ENCODE measurements around the gene EXOC3L1. TPM values are rescaled to one million over a fixed set of nuclear protein-coding genes. Genes with fewer than 3 reads are reported as not detected.

EXOC3L1 gene
- total and polyA plus RNA-seq, 2 of the 4 experiments (the other 2 are of a cell fraction) = not detected

- Histone ChIP-seq H2BK20ac (ENCODE audit: low read depth, low read length) (no peak overlapping the region), H3K9ac (ENCODE audit: low read depth, low read length) (no peak overlapping the region), H3K27me3 (ENCODE audit: control insufficient read depth, insufficient read depth, low read length) (no peaks in the 10 kb centered on the region), H2AK9ac (replicated peaks; ENCODE audit: low read depth, low read length, poor library complexity) (no peak overlapping the region), H3K14ac (replicated peaks; ENCODE audit: low read depth, low read length) (no peak overlapping the region), H4K5ac (ENCODE audit: low read depth, low read length) (no peak overlapping the region), H3K18ac (ENCODE audit: low read depth, low read length) (no peak overlapping the region), H3K23ac (ENCODE audit: low read depth, low read length) (no peak overlapping the region), H3K4me2 (ENCODE audit: low read depth, low read length) (no peak overlapping the region), H2AK5ac (ENCODE audit: low read depth, low read length) (no peak overlapping the region), H3K4ac (ENCODE audit: low read depth, low read length) (no peak overlapping the region), H4K20me1 (ENCODE audit: insufficient read depth, low read length) (peaks cover 32% of the 10 kb centered on the region), H2BK5ac (ENCODE audit: low read depth, low read length, poor library complexity, severe bottlenecking) (no peak overlapping the region), H4K91ac (ENCODE audit: insufficient read depth, low read depth, low read length) (no peak overlapping the region), H3K27ac (ENCODE audit: insufficient read depth, low read length) (no peak overlapping the region), H3K4me1 (ENCODE audit: control insufficient read depth, insufficient read depth, low read length) (peaks cover 22% of the 10 kb centered on the region), H3K36me3 (ENCODE audit: control insufficient read depth, insufficient read depth, low read length) (peaks cover 11% of the 10 kb centered on the region; the same call in 1 of the 2 replicates), H3K79me1 (ENCODE audit: low read depth in 1 of 2, low read length in 2 of 2) (peaks cover 16 to 51% of the 10 kb centered on the region in 2 experiments; a peak in 3 of 4 replicates), H3K56ac (ENCODE audit: extremely low read depth, insufficient read depth, low read length) (no peak overlapping the region), H3K9me1 (ENCODE audit: insufficient read depth, low read length) (peaks cover 12% of the 10 kb centered on the region), H4K8ac (ENCODE audit: low read depth in 2 of 2, low read length in 2 of 2) (no peak overlapping the region), H2AFZ (replicated peaks; ENCODE audit: low read length, poor library complexity) (no peak overlapping the region), H3K9me3 (ENCODE audit: control insufficient read depth, insufficient read depth, low read length) (no peaks in the 10 kb centered on the region), H2BK15ac (ENCODE audit: low read depth, low read length) (no peak overlapping the region), H3K4me3 (ENCODE audit: insufficient read depth, low read depth, low read length) (no peak overlapping the region), H2BK120ac (ENCODE audit: low read depth, low read length) (no peak overlapping the region)
- no peak for TF ChIP-seq MAFK (IDR thresholded peaks at IDR 0.05; ENCODE audit: low read depth, low read length)
- no peak for TF ChIP-seq POLR2A (IDR thresholded peaks at IDR 0.05; ENCODE audit: low read depth, low read length)
- TF ChIP-seq RFX5 (IDR thresholded peaks at IDR 0.05; ENCODE audit: low read depth, low read length) = no peak
- TF ChIP-seq CEBPB (IDR thresholded peaks at IDR 0.05; ENCODE audit: low read depth, low read length) = no peak
- TF ChIP-seq FOS (IDR thresholded peaks at IDR 0.05; ENCODE audit: low read depth, low read length) = no peak
- TF ChIP-seq, protein P1, sequence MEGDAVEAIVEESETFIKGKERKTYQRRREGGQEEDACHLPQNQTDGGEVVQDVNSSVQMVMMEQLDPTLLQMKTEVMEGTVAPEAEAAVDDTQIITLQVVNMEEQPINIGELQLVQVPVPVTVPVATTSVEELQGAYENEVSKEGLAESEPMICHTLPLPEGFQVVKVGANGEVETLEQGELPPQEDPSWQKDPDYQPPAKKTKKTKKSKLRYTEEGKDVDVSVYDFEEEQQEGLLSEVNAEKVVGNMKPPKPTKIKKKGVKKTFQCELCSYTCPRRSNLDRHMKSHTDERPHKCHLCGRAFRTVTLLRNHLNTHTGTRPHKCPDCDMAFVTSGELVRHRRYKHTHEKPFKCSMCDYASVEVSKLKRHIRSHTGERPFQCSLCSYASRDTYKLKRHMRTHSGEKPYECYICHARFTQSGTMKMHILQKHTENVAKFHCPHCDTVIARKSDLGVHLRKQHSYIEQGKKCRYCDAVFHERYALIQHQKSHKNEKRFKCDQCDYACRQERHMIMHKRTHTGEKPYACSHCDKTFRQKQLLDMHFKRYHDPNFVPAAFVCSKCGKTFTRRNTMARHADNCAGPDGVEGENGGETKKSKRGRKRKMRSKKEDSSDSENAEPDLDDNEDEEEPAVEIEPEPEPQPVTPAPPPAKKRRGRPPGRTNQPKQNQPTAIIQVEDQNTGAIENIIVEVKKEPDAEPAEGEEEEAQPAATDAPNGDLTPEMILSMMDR (conservative IDR thresholded peaks at IDR 0.05; ENCODE audit: low read depth, low read length) = no peak
- no peak for TF ChIP-seq BHLHE40 (IDR thresholded peaks at IDR 0.05; ENCODE audit: low read depth, low read length)
- TF ChIP-seq RAD21 (IDR thresholded peaks at IDR 0.05; ENCODE audit: low read length) = no peak
- TF ChIP-seq, protein P2, sequence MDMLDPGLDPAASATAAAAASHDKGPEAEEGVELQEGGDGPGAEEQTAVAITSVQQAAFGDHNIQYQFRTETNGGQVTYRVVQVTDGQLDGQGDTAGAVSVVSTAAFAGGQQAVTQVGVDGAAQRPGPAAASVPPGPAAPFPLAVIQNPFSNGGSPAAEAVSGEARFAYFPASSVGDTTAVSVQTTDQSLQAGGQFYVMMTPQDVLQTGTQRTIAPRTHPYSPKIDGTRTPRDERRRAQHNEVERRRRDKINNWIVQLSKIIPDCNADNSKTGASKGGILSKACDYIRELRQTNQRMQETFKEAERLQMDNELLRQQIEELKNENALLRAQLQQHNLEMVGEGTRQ (IDR thresholded peaks at IDR 0.05; ENCODE audit: low read depth, low read length) = no peak
- no peak for TF ChIP-seq SMC3 (IDR thresholded peaks at IDR 0.05; ENCODE audit: low read depth, low read length)
- TF ChIP-seq, protein P3, sequence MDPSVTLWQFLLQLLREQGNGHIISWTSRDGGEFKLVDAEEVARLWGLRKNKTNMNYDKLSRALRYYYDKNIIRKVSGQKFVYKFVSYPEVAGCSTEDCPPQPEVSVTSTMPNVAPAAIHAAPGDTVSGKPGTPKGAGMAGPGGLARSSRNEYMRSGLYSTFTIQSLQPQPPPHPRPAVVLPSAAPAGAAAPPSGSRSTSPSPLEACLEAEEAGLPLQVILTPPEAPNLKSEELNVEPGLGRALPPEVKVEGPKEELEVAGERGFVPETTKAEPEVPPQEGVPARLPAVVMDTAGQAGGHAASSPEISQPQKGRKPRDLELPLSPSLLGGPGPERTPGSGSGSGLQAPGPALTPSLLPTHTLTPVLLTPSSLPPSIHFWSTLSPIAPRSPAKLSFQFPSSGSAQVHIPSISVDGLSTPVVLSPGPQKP (IDR thresholded peaks at IDR 0.05; ENCODE audit: borderline replicate concordance, low read depth, low read length) = no peak
- ChIA-PET POLR2A (ENCODE audit: unreplicated experiment) (no interaction called here), CTCF (interaction anchor here (0.7 to 1.2 kb wide), 2 partner anchors 8 to 1397 kb away, joined by 3 to 4 read pairs; no protein-coding TSS in a partner anchor)
- 65% methylated on average over 9 of the region's 12 CpGs; no CpG with 5 or more reads in 1 of the 2 experiments for WGBS, 2 experiments (ENCODE audit: extremely low coverage in 2 of 2, insufficient read length in 1 of 2)
- no TSS peak for BruUV-seq (replicated peaks)
- in situ Hi-C loops (cut with MboI; ENCODE audit: low sequenced_read_pairs) = no loop called here
- intact Hi-C loops (cut with micrococcal nuclease) = no loop called here
- DNase-seq (no peak), ATAC-seq (ENCODE audit: low read depth) (no peak)
- dilution Hi-C loops (cut with HindIII; ENCODE audit: low sequenced_read_pairs, unreplicated experiment) = no loop called here
Observed at GRCh38 chr16:67176662-67177061, 13.3 kb downstream of the EXOC3L1 start.
